ENCODE data around the gene URB2.

URB2 gene

DNA sequence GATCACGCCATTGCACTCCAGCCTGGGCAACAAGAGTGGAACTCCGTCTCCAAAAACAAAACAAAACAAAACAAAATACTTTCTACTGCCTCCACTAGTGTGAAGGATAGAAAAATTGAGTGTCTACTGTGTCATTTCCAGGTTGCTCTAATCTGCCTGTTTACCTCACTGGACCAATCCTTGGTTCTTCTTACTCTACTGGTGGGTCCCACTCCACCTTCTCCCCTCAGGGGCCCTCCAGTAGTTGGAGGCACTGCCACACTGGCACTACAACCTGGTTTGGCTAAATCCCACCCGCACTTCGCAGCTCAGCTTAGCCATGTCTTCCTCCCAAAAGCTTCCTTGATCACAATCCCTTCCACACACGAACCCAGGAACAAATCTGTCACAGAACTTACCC lies 2.8 kb upstream of the URB2 start:
- no peak overlapping the region for H3K4me3 ChIP-seq (ENCODE audit: low read depth, low read length)
- no peak for DNase-seq (ENCODE audit: low read depth)
- TF ChIP-seq, protein P1, sequence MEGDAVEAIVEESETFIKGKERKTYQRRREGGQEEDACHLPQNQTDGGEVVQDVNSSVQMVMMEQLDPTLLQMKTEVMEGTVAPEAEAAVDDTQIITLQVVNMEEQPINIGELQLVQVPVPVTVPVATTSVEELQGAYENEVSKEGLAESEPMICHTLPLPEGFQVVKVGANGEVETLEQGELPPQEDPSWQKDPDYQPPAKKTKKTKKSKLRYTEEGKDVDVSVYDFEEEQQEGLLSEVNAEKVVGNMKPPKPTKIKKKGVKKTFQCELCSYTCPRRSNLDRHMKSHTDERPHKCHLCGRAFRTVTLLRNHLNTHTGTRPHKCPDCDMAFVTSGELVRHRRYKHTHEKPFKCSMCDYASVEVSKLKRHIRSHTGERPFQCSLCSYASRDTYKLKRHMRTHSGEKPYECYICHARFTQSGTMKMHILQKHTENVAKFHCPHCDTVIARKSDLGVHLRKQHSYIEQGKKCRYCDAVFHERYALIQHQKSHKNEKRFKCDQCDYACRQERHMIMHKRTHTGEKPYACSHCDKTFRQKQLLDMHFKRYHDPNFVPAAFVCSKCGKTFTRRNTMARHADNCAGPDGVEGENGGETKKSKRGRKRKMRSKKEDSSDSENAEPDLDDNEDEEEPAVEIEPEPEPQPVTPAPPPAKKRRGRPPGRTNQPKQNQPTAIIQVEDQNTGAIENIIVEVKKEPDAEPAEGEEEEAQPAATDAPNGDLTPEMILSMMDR (IDR thresholded peaks at IDR 0.05; ENCODE audit: control insufficient read depth, extremely low read depth, insufficient read depth), result no peak

DNA sequence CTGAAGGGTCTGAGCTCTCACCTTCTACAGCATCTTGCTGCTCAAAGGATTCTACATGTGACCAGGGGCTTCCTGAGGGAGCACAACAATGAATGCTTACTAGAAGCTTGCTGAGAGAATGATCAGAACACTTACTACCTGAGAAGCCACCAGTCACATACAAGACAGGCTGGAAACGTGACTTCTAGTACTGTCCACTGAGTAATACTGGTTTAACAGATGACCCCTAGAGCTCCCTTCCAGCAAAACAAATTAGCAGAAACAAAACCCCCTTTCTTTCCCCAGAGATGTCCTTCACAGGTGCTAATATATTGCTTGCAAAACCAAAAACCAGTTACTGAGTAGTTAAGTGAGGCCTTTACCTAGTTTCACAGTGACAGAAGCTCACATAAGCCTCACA lies 2.2 kb upstream of the URB2 start:
- TF ChIP-seq, protein P1 (IDR thresholded peaks at IDR 0.05; ENCODE audit: control insufficient read depth, extremely low read depth, insufficient read depth), result no peak
- no peak for DNase-seq (ENCODE audit: low read depth)
- no peak overlapping the region for H3K4me3 ChIP-seq (ENCODE audit: low read depth, low read length)

DNA sequence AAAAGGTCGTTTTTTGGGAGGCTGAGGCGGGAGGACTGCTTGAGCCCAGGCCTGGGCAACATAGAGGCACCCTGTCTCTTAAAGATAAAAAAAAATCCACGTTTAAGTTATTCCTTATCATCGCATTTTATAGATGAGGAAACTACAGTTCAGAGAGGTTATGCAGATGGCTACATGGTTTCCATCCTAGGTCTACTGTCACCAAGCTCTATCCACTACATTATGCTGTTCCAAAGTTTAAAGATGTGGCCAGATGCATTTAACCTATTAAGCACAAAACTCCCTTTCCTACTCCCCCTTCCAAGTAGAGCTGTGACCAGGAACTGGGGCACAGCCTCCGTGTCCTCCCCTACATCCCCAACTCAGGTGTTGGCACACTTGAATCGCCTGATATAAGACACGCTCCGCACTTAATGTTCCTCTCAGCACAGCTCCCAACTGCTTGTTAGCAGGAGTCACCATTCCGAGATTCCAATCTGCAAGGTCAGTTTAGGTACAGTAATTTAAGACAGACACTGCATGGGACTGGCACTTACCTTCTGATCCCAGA lies 1.5 kb upstream of the URB2 start:
- peak overlapping the region; percentile 85 for H3K4me3 ChIP-seq (ENCODE audit: low read depth, low read length)
- DNase-seq (ENCODE audit: low read depth), result no peak
- TF ChIP-seq, protein P1 (IDR thresholded peaks at IDR 0.05; ENCODE audit: control insufficient read depth, extremely low read depth, insufficient read depth), result no peak

- TF ChIP-seq, protein P1 (IDR thresholded peaks at IDR 0.05; ENCODE audit: control insufficient read depth, extremely low read depth, insufficient read depth), result no peak
- peak overlapping the region; percentile 85 for H3K4me3 ChIP-seq (ENCODE audit: low read depth, low read length)
- DNase-seq (ENCODE audit: low read depth), result peak; percentile 7
These were observed 754 bp upstream of the URB2 start for GRCh38 chr1:229625071-229625914.

DNA sequence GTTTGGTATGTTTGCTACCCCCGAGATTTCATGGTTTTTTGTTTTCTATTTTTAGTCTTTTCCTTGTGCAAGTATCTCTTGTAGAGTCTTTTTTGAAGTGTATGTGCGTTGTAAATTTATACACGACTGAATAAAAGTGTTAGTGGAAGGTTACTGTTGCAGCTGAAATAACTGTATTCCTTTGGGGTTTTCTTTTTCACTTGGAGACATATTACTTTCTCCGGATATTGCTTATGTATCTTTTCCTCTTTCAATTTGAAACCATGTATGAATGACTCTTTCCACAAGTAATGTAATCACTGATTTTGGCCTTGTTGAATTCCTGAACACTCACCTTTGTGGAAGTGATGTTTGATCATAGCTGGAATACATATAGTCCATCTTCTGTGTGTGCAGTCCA lies 956 bp downstream of the URB2 start:
- TF ChIP-seq, protein P1 (IDR thresholded peaks at IDR 0.05; ENCODE audit: control insufficient read depth, extremely low read depth, insufficient read depth), result no peak
- peak overlapping the region; percentile 96 for H3K4me3 ChIP-seq (ENCODE audit: low read depth, low read length)
- no peak for DNase-seq (ENCODE audit: low read depth)

- no peak for DNase-seq (ENCODE audit: low read depth)
- H3K4me3 ChIP-seq (ENCODE audit: low read depth, low read length), result no peak overlapping the region
- TF ChIP-seq, protein P1 (IDR thresholded peaks at IDR 0.05; ENCODE audit: control insufficient read depth, extremely low read depth, insufficient read depth), result no peak
These were observed 3.2 kb downstream of the URB2 start for GRCh38 chr1:229629261-229629660.
